Activated naive CD8-positive, alpha-beta T cell treated with anti-CD3 and anti-CD28 coated beads, Interleukin-2, amount 50 U/mL, for 24 hours (primary cell): ENCODE measurements around the gene MISP.

Source experiments
- ATAC-seq: fragments of 150-1000 bp; cut with Tn5 transposase; one replicate; pipeline ENCODE4 v1.10.0; 2021
- DNase-seq: peaks from one replicate; pipeline ENCODE4 v3.0.0; 2021
- H3K27ac Mint-ChIP-seq: one replicate; pipeline ENCODE4 v1.8.0; 2021; ENCODE audit warnings: mild to moderate bottlenecking, mixed read lengths
- H3K27me3 Mint-ChIP-seq: one replicate; pipeline ENCODE4 v1.8.0; 2021; ENCODE audit warnings: mixed read lengths
- H3K36me3 Mint-ChIP-seq: one replicate; pipeline ENCODE4 v1.8.0; 2021; ENCODE audit warnings: low read depth, mixed read lengths
- H3K4me1 Mint-ChIP-seq: one replicate; pipeline ENCODE4 v1.8.0; 2021; ENCODE audit warnings: mixed read lengths
- H3K4me3 Mint-ChIP-seq: one replicate; pipeline ENCODE4 v1.8.0; 2021; ENCODE audit warnings: mild to moderate bottlenecking, moderate library complexity, mixed read lengths
- H3K9me3 Mint-ChIP-seq: one replicate; pipeline ENCODE4 v1.8.0; 2021; ENCODE audit warnings: mixed read lengths

MISP gene

GRCh38 chr19:810077-810855 is 59.4 kb downstream of the MISP start:
- Mint-ChIP-seq H3K9me3 (no peaks in the 10 kb centered on the region), H3K4me3 (no peak overlapping the region), H3K27me3 (no peaks in the 10 kb centered on the region), H3K4me1 (peaks cover 7% of the 10 kb centered on the region), H3K27ac (peak overlapping the region; percentile 27), H3K36me3 (peaks cover 55% of the 10 kb centered on the region)
- ATAC-seq (no peak), DNase-seq (no peak)

- peaks cover 56% of the 10 kb centered on the region for H3K36me3 Mint-ChIP-seq
- H3K27ac Mint-ChIP-seq, result no peak overlapping the region
- no peaks in the 10 kb centered on the region for H3K27me3 Mint-ChIP-seq
Measured at GRCh38 chr19:810883-811489, 60.1 kb downstream of the MISP start.

GRCh38 chr19:811506-812048 is 60.7 kb downstream of the MISP start:
- Mint-ChIP-seq H3K27ac (no peak overlapping the region), H3K4me3 (peak overlapping the region; percentile 14), H3K27me3 (no peaks in the 10 kb centered on the region)

More at GRCh38 chr19:810883-811489, 60.1 kb downstream of the MISP start:
- ATAC-seq (no peak), DNase-seq (no peak)
- H3K9me3 Mint-ChIP-seq, result peaks cover 3% of the 10 kb centered on the region
- no peak overlapping the region for H3K4me3 Mint-ChIP-seq
- H3K4me1 Mint-ChIP-seq, result peaks cover 7% of the 10 kb centered on the region

DNA sequence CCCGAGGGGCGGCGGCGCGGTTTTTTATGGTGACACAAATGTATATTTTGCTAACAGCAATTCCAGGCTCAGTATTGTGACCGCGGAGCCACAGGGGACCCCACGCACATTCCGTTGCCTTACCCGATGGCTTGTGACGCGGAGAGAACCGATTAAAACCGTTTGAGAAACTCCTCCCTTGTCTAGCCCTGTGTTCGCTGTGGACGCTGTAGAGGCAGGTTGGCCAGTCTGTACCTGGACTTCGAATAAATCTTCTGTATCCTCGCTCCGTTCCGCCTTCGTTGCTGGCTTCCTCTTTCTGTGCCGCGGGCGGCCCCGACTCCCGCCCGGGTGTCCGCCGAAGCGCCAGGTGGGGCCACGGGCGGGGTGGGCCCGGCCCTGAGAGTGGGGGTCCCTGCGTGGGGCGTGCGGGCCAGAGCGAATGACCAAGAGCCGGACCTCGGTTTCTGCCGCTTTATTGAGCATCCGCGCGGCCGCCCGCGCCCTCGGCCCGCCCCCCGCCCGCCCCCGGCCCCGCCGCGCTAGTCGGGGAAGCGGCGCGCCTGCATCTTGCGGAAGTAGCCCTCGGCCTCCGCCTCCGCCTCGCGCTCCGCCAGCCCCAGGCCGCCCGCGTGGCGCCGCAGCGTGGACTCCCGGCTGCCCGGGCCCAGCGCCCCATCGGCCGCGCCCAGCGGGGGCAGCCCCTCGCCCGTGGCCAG is 61.3 kb downstream of the MISP start:
- H3K4me1 Mint-ChIP-seq, result peaks cover 6% of the 10 kb centered on the region
- peaks cover 12% of the 10 kb centered on the region for H3K9me3 Mint-ChIP-seq
- no peak for DNase-seq
- no peak overlapping the region for H3K27ac Mint-ChIP-seq
- H3K27me3 Mint-ChIP-seq, result no peaks in the 10 kb centered on the region
- H3K4me3 Mint-ChIP-seq, result no peak overlapping the region
- peaks cover 55% of the 10 kb centered on the region for H3K36me3 Mint-ChIP-seq
- peak; percentile 5 for ATAC-seq

More at GRCh38 chr19:811506-812048, 60.7 kb downstream of the MISP start:
- H3K4me1 Mint-ChIP-seq, result peaks cover 7% of the 10 kb centered on the region
- H3K36me3 Mint-ChIP-seq, result peaks cover 60% of the 10 kb centered on the region
- ATAC-seq, result no peak
- DNase-seq, result no peak
- H3K9me3 Mint-ChIP-seq, result peaks cover 9% of the 10 kb centered on the region

DNA sequence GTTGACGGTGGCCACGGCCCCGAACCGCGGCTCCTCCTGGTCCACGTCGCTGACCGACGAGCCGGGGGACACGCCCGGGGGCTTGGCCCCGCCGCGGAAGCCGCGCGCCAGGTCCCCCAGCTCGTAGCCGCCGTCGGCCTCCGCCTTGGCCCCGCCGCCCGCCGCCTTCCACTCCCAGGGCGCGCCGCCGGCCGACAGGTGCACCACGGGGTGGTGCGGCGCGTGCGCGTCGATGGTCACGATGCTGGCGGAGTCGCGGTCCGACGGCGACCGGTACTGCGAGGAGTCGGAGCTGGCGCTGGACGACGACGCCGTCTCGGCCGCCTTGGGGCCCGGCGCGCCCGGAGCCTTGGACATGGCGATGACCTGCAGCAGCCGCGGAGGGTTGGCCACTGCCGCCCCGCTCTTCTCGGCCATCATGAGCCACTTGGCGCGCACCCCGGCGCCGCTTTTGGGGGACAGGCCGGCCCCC is 61.9 kb downstream of the MISP start:
- Mint-ChIP-seq H3K36me3 (peaks cover 49% of the 10 kb centered on the region), H3K27me3 (no peaks in the 10 kb centered on the region), H3K27ac (no peak overlapping the region), H3K9me3 (peaks cover 12% of the 10 kb centered on the region), H3K4me1 (peaks cover under 1% of the 10 kb centered on the region), H3K4me3 (no peak overlapping the region)
- DNase-seq (no peak), ATAC-seq (peak; percentile 3)

DNA sequence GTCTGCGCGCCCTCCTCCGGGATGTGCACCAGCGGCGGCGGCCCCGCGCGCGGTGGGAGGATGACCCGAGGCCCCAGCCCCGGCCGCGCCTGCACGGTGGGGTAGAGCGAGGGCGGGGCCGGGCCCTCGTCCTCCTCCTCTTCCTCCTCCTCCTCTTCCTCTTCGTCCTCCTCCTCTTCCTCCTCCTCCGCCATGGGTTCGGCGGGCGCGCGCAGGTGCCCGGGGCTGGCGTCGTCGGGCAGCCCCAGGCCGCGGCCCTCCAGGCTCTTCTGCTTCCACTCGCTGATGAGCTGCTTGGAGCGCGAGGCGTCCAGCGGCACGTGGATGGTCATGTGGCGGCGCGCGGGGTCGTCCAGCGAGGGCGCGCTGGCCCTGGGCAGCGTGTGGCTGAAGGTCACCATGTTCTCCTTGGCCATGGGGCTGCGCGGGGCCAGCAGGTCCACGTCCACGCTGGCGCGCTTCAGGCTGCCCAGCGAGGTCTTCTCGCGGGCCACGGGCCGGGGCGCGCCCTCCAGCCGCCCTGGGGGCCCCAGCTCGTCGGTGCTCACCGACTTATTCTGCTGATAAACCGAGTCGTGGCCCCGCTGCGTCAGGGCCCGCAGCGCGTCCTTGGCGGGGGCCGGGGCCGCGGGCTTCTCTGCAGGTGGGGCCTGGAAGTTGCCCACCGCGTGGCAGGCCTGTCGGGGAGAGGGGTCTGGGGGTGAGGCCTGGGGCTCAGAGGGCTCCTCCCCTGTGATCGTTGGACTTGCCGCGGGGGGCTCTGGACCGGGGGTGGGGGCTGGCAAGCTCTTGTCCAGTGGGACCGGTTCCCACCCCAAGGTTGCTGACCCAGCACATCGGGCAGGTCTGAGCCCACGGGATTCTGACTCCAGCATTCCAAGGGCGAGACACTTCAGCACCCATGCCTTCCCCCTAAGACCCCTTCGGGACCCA is 62.6 kb downstream of the MISP start:
- peaks cover 46% of the 10 kb centered on the region for H3K36me3 Mint-ChIP-seq
- peaks cover 12% of the 10 kb centered on the region for H3K9me3 Mint-ChIP-seq
- ATAC-seq, result peak; percentile 3
- no peaks in the 10 kb centered on the region for H3K27me3 Mint-ChIP-seq
- no peaks in the 10 kb centered on the region for H3K4me1 Mint-ChIP-seq
- no peak overlapping the region for H3K27ac Mint-ChIP-seq
- H3K4me3 Mint-ChIP-seq, result no peak overlapping the region
- DNase-seq, result no peak
